ENCODE results near the gene SSBP4.

Gene SSBP4

GRCh38 chr19:18427743-18428113, 8.5 kb downstream of the SSBP4 start:
- WGBS (ENCODE audit: extremely low coverage, insufficient coverage, insufficient read length): no CpG with 5 or more reads among the region's 12 CpGs

GRCh38 chr19:18428173-18428786, 9.1 kb downstream of the SSBP4 start:
- H2AFZ ChIP-seq (ENCODE audit: insufficient read depth, low read length, poor library complexity): no peak overlapping the region
- H4K12ac ChIP-seq (ENCODE audit: low read depth, low read length): no peak overlapping the region
- H3K9me3 ChIP-seq (ENCODE audit: insufficient read depth, low read depth, low read length): no peaks in the 10 kb centered on the region
- no peak overlapping the region for H3K4me3 ChIP-seq (ENCODE audit: low read depth, low read length)
- H3K4me2 ChIP-seq (ENCODE audit: low read length): peak overlapping the region; percentile 70
- peaks cover 16% of the 10 kb centered on the region for H3K79me1 ChIP-seq (ENCODE audit: low read length)
- peak overlapping the region; percentile 40 for H2AK5ac ChIP-seq (ENCODE audit: low read length)
- H2BK120ac ChIP-seq (ENCODE audit: insufficient read depth, low read length, poor library complexity): no peak overlapping the region
- no peak overlapping the region for H3K14ac ChIP-seq (ENCODE audit: low read length)
- no peak overlapping the region for H3K23ac ChIP-seq (ENCODE audit: low read length)
- H3K27me3 ChIP-seq (ENCODE audit: insufficient read depth, low read length): no peaks in the 10 kb centered on the region
- DNase-seq: no peak
- no peak overlapping the region for H3K18ac ChIP-seq (ENCODE audit: low read length)
- no peak overlapping the region for H2BK5ac ChIP-seq (ENCODE audit: low read depth, low read length, poor library complexity)
- H2BK12ac ChIP-seq (ENCODE audit: low read length): no peak overlapping the region
- H3K27ac ChIP-seq (ENCODE audit: low read depth, low read length): no peak overlapping the region
- peaks cover 6% of the 10 kb centered on the region for H3K79me2 ChIP-seq (ENCODE audit: control insufficient read depth, insufficient read depth, low read length, poor library complexity)
- no peak overlapping the region for H3K9ac ChIP-seq (ENCODE audit: low read length)
- peaks cover 0 to 4% of the 10 kb centered on the region in 2 experiments for H3K36me3 ChIP-seq (ENCODE audit: control insufficient read depth in 1 of 2, insufficient read depth in 2 of 2, low read length in 2 of 2)
- peaks cover 22% of the 10 kb centered on the region in 2 experiments for H3K4me1 ChIP-seq (ENCODE audit: control insufficient read depth in 1 of 2, insufficient read depth in 2 of 2, low read length in 2 of 2)
- peak overlapping the region; percentile 16 for H4K8ac ChIP-seq (ENCODE audit: low read depth, low read length)
- no CpG with 5 or more reads among the region's 17 CpGs for WGBS (ENCODE audit: extremely low coverage, insufficient coverage, insufficient read length)
- H4K91ac ChIP-seq (ENCODE audit: low read depth, low read length): no peak overlapping the region
- no peak overlapping the region for H3K4ac ChIP-seq (ENCODE audit: low read depth, low read length)

More at GRCh38 chr19:18427743-18428113, 8.5 kb downstream of the SSBP4 start:
- Histone ChIP-seq H2BK5ac (ENCODE audit: low read depth, low read length, poor library complexity) (no peak overlapping the region), H2BK12ac (ENCODE audit: low read length) (no peak overlapping the region), H3K4me2 (ENCODE audit: low read length) (no peak overlapping the region), H3K4me3 (ENCODE audit: low read depth, low read length) (no peak overlapping the region), H4K91ac (ENCODE audit: low read depth, low read length) (no peak overlapping the region), H3K4me1 (ENCODE audit: control insufficient read depth in 1 of 2, insufficient read depth in 2 of 2, low read length in 2 of 2) (peaks cover 16% of the 10 kb centered on the region in 2 experiments), H3K14ac (ENCODE audit: low read length) (no peak overlapping the region), H2AFZ (ENCODE audit: insufficient read depth, low read length, poor library complexity) (no peak overlapping the region), H3K4ac (ENCODE audit: low read depth, low read length) (no peak overlapping the region), H3K27ac (ENCODE audit: low read depth, low read length) (no peak overlapping the region), H3K23ac (ENCODE audit: low read length) (no peak overlapping the region), H4K12ac (ENCODE audit: low read depth, low read length) (no peak overlapping the region), H3K27me3 (ENCODE audit: insufficient read depth, low read length) (no peaks in the 10 kb centered on the region), H4K8ac (ENCODE audit: low read depth, low read length) (no peak overlapping the region), H3K9me3 (ENCODE audit: insufficient read depth, low read depth, low read length) (no peaks in the 10 kb centered on the region), H3K79me1 (ENCODE audit: low read length) (peaks cover 10% of the 10 kb centered on the region), H3K36me3 (ENCODE audit: control insufficient read depth in 1 of 2, insufficient read depth in 2 of 2, low read length in 2 of 2) (peaks cover 0 to 4% of the 10 kb centered on the region in 2 experiments), H2AK5ac (ENCODE audit: low read length) (no peak overlapping the region), H3K9ac (ENCODE audit: low read length) (no peak overlapping the region), H3K18ac (ENCODE audit: low read length) (no peak overlapping the region), H2BK120ac (ENCODE audit: insufficient read depth, low read length, poor library complexity) (no peak overlapping the region), H3K79me2 (ENCODE audit: control insufficient read depth, insufficient read depth, low read length, poor library complexity) (peaks cover 6% of the 10 kb centered on the region)
- no peak for DNase-seq

- Histone ChIP-seq H3K27me3 (ENCODE audit: insufficient read depth, low read length) (no peaks in the 10 kb centered on the region), H3K14ac (ENCODE audit: low read length) (peak overlapping the region; percentile 36), H4K8ac (ENCODE audit: low read depth, low read length) (peak overlapping the region; percentile 61), H3K4me3 (ENCODE audit: low read depth, low read length) (peak overlapping the region; percentile 67), H3K79me1 (ENCODE audit: low read length) (peaks cover 18% of the 10 kb centered on the region), H2BK120ac (ENCODE audit: insufficient read depth, low read length, poor library complexity) (peak overlapping the region; percentile 52), H3K23ac (ENCODE audit: low read length) (no peak overlapping the region), H3K9me3 (ENCODE audit: insufficient read depth, low read depth, low read length) (no peaks in the 10 kb centered on the region), H2BK12ac (ENCODE audit: low read length) (peak overlapping the region; percentile 51), H3K27ac (ENCODE audit: low read depth, low read length) (peak overlapping the region; percentile 15), H3K4ac (ENCODE audit: low read depth, low read length) (peak overlapping the region; percentile 34), H3K9ac (ENCODE audit: low read length) (no peak overlapping the region), H3K4me2 (ENCODE audit: low read length) (peak overlapping the region; percentile 70), H3K4me1 (ENCODE audit: control insufficient read depth in 1 of 2, insufficient read depth in 2 of 2, low read length in 2 of 2) (peaks cover 23 to 24% of the 10 kb centered on the region in 2 experiments), H3K18ac (ENCODE audit: low read length) (peak overlapping the region; percentile 33), H4K91ac (ENCODE audit: low read depth, low read length) (peak overlapping the region; percentile 79), H4K12ac (ENCODE audit: low read depth, low read length) (peak overlapping the region; percentile 7), H2AFZ (ENCODE audit: insufficient read depth, low read length, poor library complexity) (no peak overlapping the region), H2BK5ac (ENCODE audit: low read depth, low read length, poor library complexity) (peak overlapping the region; percentile 50), H3K36me3 (ENCODE audit: control insufficient read depth in 1 of 2, insufficient read depth in 2 of 2, low read length in 2 of 2) (peaks cover 0 to 4% of the 10 kb centered on the region in 2 experiments), H3K79me2 (ENCODE audit: control insufficient read depth, insufficient read depth, low read length, poor library complexity) (peaks cover 8% of the 10 kb centered on the region), H2AK5ac (ENCODE audit: low read length) (peak overlapping the region; percentile 40)
- peak; percentile 40 to 61 for DNase-seq
- WGBS (ENCODE audit: extremely low coverage, insufficient coverage, insufficient read length): no CpG with 5 or more reads among the region's 77 CpGs
These were observed 9.8 kb downstream of the SSBP4 start for GRCh38 chr19:18428787-18429674.

GRCh38 chr19:18429717-18430416, 10.7 kb downstream of the SSBP4 start:
- Histone ChIP-seq H3K27ac (ENCODE audit: low read depth, low read length) (no peak overlapping the region), H3K9ac (ENCODE audit: low read length) (peak overlapping the region; percentile 24), H3K23ac (ENCODE audit: low read length) (no peak overlapping the region), H3K4me1 (ENCODE audit: control insufficient read depth in 1 of 2, insufficient read depth in 2 of 2, low read length in 2 of 2) (peaks cover 30% of the 10 kb centered on the region in 2 experiments), H3K14ac (ENCODE audit: low read length) (peak overlapping the region; percentile 36), H2BK120ac (ENCODE audit: insufficient read depth, low read length, poor library complexity) (no peak overlapping the region), H3K9me3 (ENCODE audit: insufficient read depth, low read depth, low read length) (no peaks in the 10 kb centered on the region), H4K12ac (ENCODE audit: low read depth, low read length) (peak overlapping the region; percentile 40), H3K36me3 (ENCODE audit: control insufficient read depth in 1 of 2, insufficient read depth in 2 of 2, low read length in 2 of 2) (peaks cover 5 to 9% of the 10 kb centered on the region in 2 experiments), H3K79me2 (ENCODE audit: control insufficient read depth, insufficient read depth, low read length, poor library complexity) (peaks cover 9% of the 10 kb centered on the region), H4K91ac (ENCODE audit: low read depth, low read length) (peak overlapping the region; percentile 79), H3K18ac (ENCODE audit: low read length) (peak overlapping the region; percentile 19), H2BK5ac (ENCODE audit: low read depth, low read length, poor library complexity) (peak overlapping the region; percentile 45), H2AK5ac (ENCODE audit: low read length) (peak overlapping the region; percentile 18), H4K8ac (ENCODE audit: low read depth, low read length) (peak overlapping the region; percentile 61), H2BK12ac (ENCODE audit: low read length) (peak overlapping the region; percentile 25), H3K4me3 (ENCODE audit: low read depth, low read length) (peak overlapping the region; percentile 18), H3K79me1 (ENCODE audit: low read length) (peaks cover 20% of the 10 kb centered on the region), H2AFZ (ENCODE audit: insufficient read depth, low read length, poor library complexity) (no peak overlapping the region), H3K27me3 (ENCODE audit: insufficient read depth, low read length) (no peaks in the 10 kb centered on the region), H3K4me2 (ENCODE audit: low read length) (peak overlapping the region; percentile 70), H3K4ac (ENCODE audit: low read depth, low read length) (peak overlapping the region; percentile 34)
- DNase-seq: no peak
- no CpG with 5 or more reads among the region's 13 CpGs for WGBS (ENCODE audit: extremely low coverage, insufficient coverage, insufficient read length)

Data from trophoblast cell (in vitro differentiated cells and primary cell).